Measurements from ENCODE around the gene COL20A1. TPM values are rescaled to one million over a fixed set of nuclear protein-coding genes. Genes with fewer than 3 reads are reported as not detected.

The COL20A1 gene
- total and polyA plus RNA-seq, 2 donors (not counting 1 experiment from before 2014, with no cell fraction given), result not detected

DNA sequence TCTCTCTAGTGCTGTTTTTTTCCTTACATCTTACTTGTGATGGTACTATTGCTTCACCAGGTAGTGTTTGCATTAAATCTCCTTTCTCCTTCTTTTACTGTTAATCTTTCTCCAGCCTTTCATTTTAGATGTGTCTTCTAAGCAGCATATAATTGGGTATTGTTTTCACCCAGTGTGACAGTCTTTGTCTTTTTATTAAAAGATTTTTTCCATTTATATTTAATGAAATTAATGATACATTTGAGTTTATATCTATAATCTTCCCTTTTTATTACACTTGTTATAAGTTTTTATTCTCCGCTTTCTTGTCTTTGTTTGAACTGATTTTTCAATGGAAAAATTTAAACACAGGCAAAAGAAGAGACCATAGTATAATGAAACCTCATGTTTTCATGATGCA lies 8.7 kb downstream of the COL20A1 start:
- DNase-seq, result no peak
- H3K9me3 ChIP-seq (ENCODE audit: control extremely low read depth in 1 of 3, control insufficient read depth in 2 of 3, insufficient read depth in 1 of 3, low read length in 2 of 3), result peaks cover 0 to 32% (median 4%) of the 10 kb centered on the region in 3 donors
- WGBS (ENCODE audit: insufficient coverage), result no CpG with 5 or more reads among the region's 1 CpG

GRCh38 chr20:63303095-63303666 lies 10.2 kb downstream of the COL20A1 start:
- Histone ChIP-seq H3K4me2 (replicated peaks; ENCODE audit: low read depth, low read length, poor library complexity, severe bottlenecking) (no peak overlapping the region), H3K9me3 (ENCODE audit: control extremely low read depth in 1 of 3, control insufficient read depth in 2 of 3, insufficient read depth in 1 of 3, low read length in 2 of 3) (peaks cover 0 to 32% (median 4%) of the 10 kb centered on the region in 3 donors), H3K36me3 (replicated peaks in 1 of 2; ENCODE audit: control extremely low read depth in 1 of 2, control insufficient read depth in 1 of 2, extremely low read depth in 1 of 2, insufficient read depth in 2 of 2, low read length in 1 of 2) (no peaks in the 10 kb centered on the region), H4K20me1 (ENCODE audit: control insufficient read depth, insufficient read depth, low read length, poor library complexity, severe bottlenecking) (no peaks in the 10 kb centered on the region), H3K9ac (ENCODE audit: low read length) (no peak overlapping the region), H3K79me2 (ENCODE audit: control insufficient read depth, insufficient read depth, low read length) (no peaks in the 10 kb centered on the region), H2AFZ (ENCODE audit: insufficient read depth, low read depth, low read length, poor library complexity, severe bottlenecking) (no peak overlapping the region), H3K4me3 (ENCODE audit: control extremely low read depth in 1 of 5, extremely low read depth in 1 of 5, insufficient read depth in 1 of 5, low read depth in 2 of 5, low read length in 4 of 5) (no peak overlapping the region), H3K4me1 (ENCODE audit: control insufficient read depth in 2 of 2, insufficient read depth in 2 of 2, low read length in 2 of 2) (no peaks in the 10 kb centered on the region), H3K27me3 (replicated peaks in 1 of 4; ENCODE audit: control extremely low read depth in 1 of 4, control insufficient read depth in 3 of 4, insufficient read depth in 4 of 4, low read length in 3 of 4) (peaks cover 0 to 11% (median 1%) of the 10 kb centered on the region in 4 experiments), H3K27ac (ENCODE audit: low read length in 2 of 2) (no peak overlapping the region)
- ChIA-PET POLR2A (no interaction called here), CTCF (no interaction called here)
- no peak for TF ChIP-seq CTCF (IDR thresholded peaks at IDR 0.05)
- TF ChIP-seq EZH2 (IDR thresholded peaks at IDR 0.05; ENCODE audit: borderline replicate concordance, insufficient read depth, low read depth, low read length, poor library complexity, severe bottlenecking), result no peak
- Mint-ChIP-seq H3K4me3 (no peak overlapping the region), H3K4me1 (no peaks in the 10 kb centered on the region), H3K9me3 (ENCODE audit: insufficient read depth) (peaks cover 5% of the 10 kb centered on the region), H3K27ac (no peak overlapping the region), H3K27me3 (peaks cover 24% of the 10 kb centered on the region)
- intact Hi-C loops (cut with micrococcal nuclease), result no loop called here
- no peak for DNase-seq
- 76% methylated on average over 2 of the region's 5 CpGs for WGBS (ENCODE audit: insufficient coverage)
- no peak for ATAC-seq (ENCODE audit: low read depth)

More for the DNA sequence above, 8.7 kb downstream of the COL20A1 start:
- Mint-ChIP-seq H3K4me3 (no peak overlapping the region), H3K27me3 (peaks cover 28% of the 10 kb centered on the region), H3K9me3 (ENCODE audit: insufficient read depth) (peaks cover 5% of the 10 kb centered on the region), H3K27ac (no peak overlapping the region), H3K4me1 (no peaks in the 10 kb centered on the region)
- no peak overlapping the region for H3K27ac ChIP-seq (ENCODE audit: low read length in 2 of 2)
- H3K36me3 ChIP-seq (replicated peaks in 1 of 2; ENCODE audit: control extremely low read depth in 1 of 2, control insufficient read depth in 1 of 2, extremely low read depth in 1 of 2, insufficient read depth in 2 of 2, low read length in 1 of 2), result no peaks in the 10 kb centered on the region
- TF ChIP-seq EZH2 (IDR thresholded peaks at IDR 0.05; ENCODE audit: borderline replicate concordance, insufficient read depth, low read depth, low read length, poor library complexity, severe bottlenecking) (no peak), CTCF (IDR thresholded peaks at IDR 0.05) (no peak)
- H3K9ac ChIP-seq (ENCODE audit: low read length), result no peak overlapping the region
- no peak overlapping the region for H3K4me3 ChIP-seq (ENCODE audit: control extremely low read depth in 1 of 5, extremely low read depth in 1 of 5, insufficient read depth in 1 of 5, low read depth in 2 of 5, low read length in 4 of 5)
- H4K20me1 ChIP-seq (ENCODE audit: control insufficient read depth, insufficient read depth, low read length, poor library complexity, severe bottlenecking), result no peaks in the 10 kb centered on the region
- ChIA-PET POLR2A (no interaction called here), CTCF (no interaction called here)
- intact Hi-C loops (cut with micrococcal nuclease), result no loop called here
- peaks cover 0 to 19% (median 1%) of the 10 kb centered on the region in 4 experiments for H3K27me3 ChIP-seq (replicated peaks in 1 of 4; ENCODE audit: control extremely low read depth in 1 of 4, control insufficient read depth in 3 of 4, insufficient read depth in 4 of 4, low read length in 3 of 4)
- no peaks in the 10 kb centered on the region for H3K79me2 ChIP-seq (ENCODE audit: control insufficient read depth, insufficient read depth, low read length)
- no peak overlapping the region for H3K4me2 ChIP-seq (replicated peaks; ENCODE audit: low read depth, low read length, poor library complexity, severe bottlenecking)
- no peak overlapping the region for H2AFZ ChIP-seq (ENCODE audit: insufficient read depth, low read depth, low read length, poor library complexity, severe bottlenecking)
- H3K4me1 ChIP-seq (ENCODE audit: control insufficient read depth in 2 of 2, insufficient read depth in 2 of 2, low read length in 2 of 2), result no peaks in the 10 kb centered on the region
- ATAC-seq (ENCODE audit: low read depth), result no peak

All from B cell (primary cell).